Measurements from ENCODE around the gene MAP3K10. TPM values are rescaled to one million over a fixed set of nuclear protein-coding genes. Genes with fewer than 3 reads are reported as not detected.

Gene MAP3K10
- total and polyA plus RNA-seq, 9 of the 15 experiments (the other 6 are each of a cell fraction or from before 2014, with no cell fraction given): 0.01 to 8.0 (median 2.7) TPM; not detected in 1

DNA sequence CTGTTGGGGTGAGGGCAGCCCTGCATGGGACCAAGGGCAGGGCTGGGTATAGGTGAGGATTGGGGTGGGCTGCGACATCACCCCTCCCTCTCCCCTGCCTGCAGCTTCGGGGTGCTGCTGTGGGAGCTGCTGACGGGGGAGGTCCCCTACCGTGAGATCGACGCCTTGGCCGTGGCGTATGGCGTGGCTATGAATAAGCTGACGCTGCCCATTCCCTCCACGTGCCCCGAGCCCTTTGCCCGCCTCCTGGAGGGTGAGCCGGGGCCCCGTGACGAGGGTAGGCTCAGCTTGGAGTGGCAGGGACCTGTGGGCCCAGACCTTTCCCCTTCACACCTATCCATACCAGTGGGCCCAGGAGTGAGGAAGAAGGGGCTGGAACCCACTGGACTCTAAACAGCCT, 13.2 kb downstream of the MAP3K10 start (continued):
- no peak for TF ChIP-seq NCOA2 (IDR thresholded peaks at IDR 0.05; ENCODE audit: partially characterized antibody in 2 of 2)
- TF ChIP-seq ADNP (tag; IDR thresholded peaks at IDR 0.05): no peak
- TF ChIP-seq MTF1 (CRISPR knock-in tag; IDR thresholded peaks at IDR 0.05; ENCODE audit: borderline replicate concordance): no peak
- no peak for TF ChIP-seq MEF2D (tag; conservative IDR thresholded peaks at IDR 0.05; ENCODE audit: low read depth)
- no peak for TF ChIP-seq SRSF3 (IDR thresholded peaks at IDR 0.05; ENCODE audit: insufficient read depth, low read length)
- TF ChIP-seq, protein P1, sequence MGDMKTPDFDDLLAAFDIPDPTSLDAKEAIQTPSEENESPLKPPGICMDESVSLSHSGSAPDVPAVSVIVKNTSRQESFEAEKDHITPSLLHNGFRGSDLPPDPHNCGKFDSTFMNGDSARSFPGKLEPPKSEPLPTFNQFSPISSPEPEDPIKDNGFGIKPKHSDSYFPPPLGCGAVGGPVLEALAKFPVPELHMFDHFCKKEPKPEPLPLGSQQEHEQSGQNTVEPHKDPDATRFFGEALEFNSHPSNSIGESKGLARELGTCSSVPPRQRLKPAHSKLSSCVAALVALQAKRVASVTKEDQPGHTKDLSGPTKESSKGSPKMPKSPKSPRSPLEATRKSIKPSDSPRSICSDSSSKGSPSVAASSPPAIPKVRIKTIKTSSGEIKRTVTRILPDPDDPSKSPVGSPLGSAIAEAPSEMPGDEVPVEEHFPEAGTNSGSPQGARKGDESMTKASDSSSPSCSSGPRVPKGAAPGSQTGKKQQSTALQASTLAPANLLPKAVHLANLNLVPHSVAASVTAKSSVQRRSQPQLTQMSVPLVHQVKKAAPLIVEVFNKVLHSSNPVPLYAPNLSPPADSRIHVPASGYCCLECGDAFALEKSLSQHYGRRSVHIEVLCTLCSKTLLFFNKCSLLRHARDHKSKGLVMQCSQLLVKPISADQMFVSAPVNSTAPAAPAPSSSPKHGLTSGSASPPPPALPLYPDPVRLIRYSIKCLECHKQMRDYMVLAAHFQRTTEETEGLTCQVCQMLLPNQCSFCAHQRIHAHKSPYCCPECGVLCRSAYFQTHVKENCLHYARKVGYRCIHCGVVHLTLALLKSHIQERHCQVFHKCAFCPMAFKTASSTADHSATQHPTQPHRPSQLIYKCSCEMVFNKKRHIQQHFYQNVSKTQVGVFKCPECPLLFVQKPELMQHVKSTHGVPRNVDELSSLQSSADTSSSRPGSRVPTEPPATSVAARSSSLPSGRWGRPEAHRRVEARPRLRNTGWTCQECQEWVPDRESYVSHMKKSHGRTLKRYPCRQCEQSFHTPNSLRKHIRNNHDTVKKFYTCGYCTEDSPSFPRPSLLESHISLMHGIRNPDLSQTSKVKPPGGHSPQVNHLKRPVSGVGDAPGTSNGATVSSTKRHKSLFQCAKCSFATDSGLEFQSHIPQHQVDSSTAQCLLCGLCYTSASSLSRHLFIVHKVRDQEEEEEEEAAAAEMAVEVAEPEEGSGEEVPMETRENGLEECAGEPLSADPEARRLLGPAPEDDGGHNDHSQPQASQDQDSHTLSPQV (IDR thresholded peaks at IDR 0.05): no peak
- TF ChIP-seq MIER1 (IDR thresholded peaks at IDR 0.05; ENCODE audit: low read depth): no peak

DNA sequence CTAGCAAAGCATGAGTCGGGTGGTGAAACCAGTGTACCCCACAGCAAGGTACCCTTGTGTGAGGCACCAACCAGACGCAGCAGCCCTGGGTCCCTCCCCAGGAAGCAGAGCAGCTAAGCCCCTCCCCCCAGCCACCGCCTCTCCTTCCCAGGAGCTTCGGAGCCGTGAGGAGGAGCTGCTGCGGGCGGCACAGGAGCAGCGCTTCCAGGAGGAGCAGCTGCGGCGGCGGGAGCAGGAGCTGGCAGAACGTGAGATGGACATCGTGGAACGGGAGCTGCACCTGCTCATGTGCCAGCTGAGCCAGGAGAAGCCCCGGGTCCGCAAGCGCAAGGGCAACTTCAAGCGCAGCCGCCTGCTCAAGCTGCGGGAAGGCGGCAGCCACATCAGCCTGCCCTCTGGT, 14.5 kb downstream of the MAP3K10 start:
- no peak for FAIRE-seq
- ChIA-PET POLR2A (no interaction called here), CTCF (ENCODE audit: low intra/inter-chr PET ratio) (no interaction called here)
- Histone ChIP-seq H3K9me3 (replicated peaks; ENCODE audit: control insufficient read depth, insufficient read depth, low read depth, low read length) (no peaks in the 10 kb centered on the region), H3K4me1 (replicated peaks in 1 of 2; ENCODE audit: control insufficient read depth in 2 of 2, insufficient read depth in 2 of 2, low read length in 2 of 2) (peaks cover 11 to 29% of the 10 kb centered on the region in 2 experiments; a peak in 4 of 5 replicates), H3K9ac (ENCODE audit: insufficient read depth in 1 of 2, low read depth in 2 of 2, low read length in 2 of 2) (peak overlapping the region in 1 of 2 experiments; percentile 42; a peak in 1 of 4 replicates), H4K20me1 (replicated peaks; ENCODE audit: control insufficient read depth, insufficient read depth, low read length) (no peaks in the 10 kb centered on the region), H3K4me3 (no peak overlapping the region), H3K27me3 (ENCODE audit: control insufficient read depth in 2 of 2, insufficient read depth in 2 of 2, low read length in 2 of 2) (no peaks in the 10 kb centered on the region), H3K9me1 (ENCODE audit: control insufficient read depth, insufficient read depth, low read length) (no peaks in the 10 kb centered on the region), H3K79me2 (ENCODE audit: control insufficient read depth, insufficient read depth, low read length) (no peaks in the 10 kb centered on the region), H3K36me3 (ENCODE audit: control insufficient read depth, insufficient read depth, low read length) (no peaks in the 10 kb centered on the region), H3K27ac (ENCODE audit: extremely low read depth, low read depth, low read length) (no peak overlapping the region), H2AFZ (ENCODE audit: low read depth, low read length) (no peak overlapping the region), H3K4me2 (ENCODE audit: insufficient read depth, low read length) (no peak overlapping the region)
- in situ Hi-C loops (cut with MboI): no loop called here
- intact Hi-C loops (cut with micrococcal nuclease): no loop called here
- BruUV-seq (replicated peaks): no TSS peak
- ATAC-seq: no peak
- no peak for DNase-seq (ENCODE audit: extremely low read depth in 1 of 4, low spot score in 3 of 4)
- 80% methylated on average over 13 of the region's 21 CpGs for WGBS (ENCODE audit: insufficient coverage, low coverage, missing lambda C conversion rate)
- no peak for TF ChIP-seq PRPF4 (IDR thresholded peaks at IDR 0.05; ENCODE audit: insufficient read depth, low read depth, low read length, poor library complexity, severe bottlenecking)
- TF ChIP-seq, protein P2, sequence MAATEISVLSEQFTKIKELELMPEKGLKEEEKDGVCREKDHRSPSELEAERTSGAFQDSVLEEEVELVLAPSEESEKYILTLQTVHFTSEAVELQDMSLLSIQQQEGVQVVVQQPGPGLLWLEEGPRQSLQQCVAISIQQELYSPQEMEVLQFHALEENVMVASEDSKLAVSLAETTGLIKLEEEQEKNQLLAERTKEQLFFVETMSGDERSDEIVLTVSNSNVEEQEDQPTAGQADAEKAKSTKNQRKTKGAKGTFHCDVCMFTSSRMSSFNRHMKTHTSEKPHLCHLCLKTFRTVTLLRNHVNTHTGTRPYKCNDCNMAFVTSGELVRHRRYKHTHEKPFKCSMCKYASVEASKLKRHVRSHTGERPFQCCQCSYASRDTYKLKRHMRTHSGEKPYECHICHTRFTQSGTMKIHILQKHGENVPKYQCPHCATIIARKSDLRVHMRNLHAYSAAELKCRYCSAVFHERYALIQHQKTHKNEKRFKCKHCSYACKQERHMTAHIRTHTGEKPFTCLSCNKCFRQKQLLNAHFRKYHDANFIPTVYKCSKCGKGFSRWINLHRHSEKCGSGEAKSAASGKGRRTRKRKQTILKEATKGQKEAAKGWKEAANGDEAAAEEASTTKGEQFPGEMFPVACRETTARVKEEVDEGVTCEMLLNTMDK (IDR thresholded peaks at IDR 0.05; ENCODE audit: borderline replicate concordance, insufficient read depth, low read depth, low read length, poor library complexity, severe bottlenecking): no peak
- TF ChIP-seq RBFOX2 (IDR thresholded peaks at IDR 0.05; ENCODE audit: low read depth, low read length): no peak
- no peak for TF ChIP-seq KLF1 (tag; IDR thresholded peaks at IDR 0.05)

Data from K562 (cell line).